Measurements from ENCODE around the gene SLK.

DNA sequence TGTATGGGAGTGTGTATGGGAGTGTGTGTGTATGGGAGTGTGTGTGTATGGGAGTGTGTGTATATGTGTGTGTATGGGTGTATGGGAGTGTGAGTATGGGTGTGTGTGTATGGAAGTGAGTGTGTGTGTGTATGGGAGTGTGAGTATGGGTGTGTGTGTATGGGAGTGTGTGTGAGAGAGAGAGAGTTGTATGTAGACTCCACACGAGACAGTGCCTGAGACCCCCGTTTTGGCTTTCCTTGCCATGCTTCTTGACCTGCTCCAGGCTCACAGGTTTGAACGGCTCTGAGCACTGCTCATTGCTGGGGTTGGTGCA is 69.1 kb downstream of the SLK start:
- TF ChIP-seq, protein P1, sequence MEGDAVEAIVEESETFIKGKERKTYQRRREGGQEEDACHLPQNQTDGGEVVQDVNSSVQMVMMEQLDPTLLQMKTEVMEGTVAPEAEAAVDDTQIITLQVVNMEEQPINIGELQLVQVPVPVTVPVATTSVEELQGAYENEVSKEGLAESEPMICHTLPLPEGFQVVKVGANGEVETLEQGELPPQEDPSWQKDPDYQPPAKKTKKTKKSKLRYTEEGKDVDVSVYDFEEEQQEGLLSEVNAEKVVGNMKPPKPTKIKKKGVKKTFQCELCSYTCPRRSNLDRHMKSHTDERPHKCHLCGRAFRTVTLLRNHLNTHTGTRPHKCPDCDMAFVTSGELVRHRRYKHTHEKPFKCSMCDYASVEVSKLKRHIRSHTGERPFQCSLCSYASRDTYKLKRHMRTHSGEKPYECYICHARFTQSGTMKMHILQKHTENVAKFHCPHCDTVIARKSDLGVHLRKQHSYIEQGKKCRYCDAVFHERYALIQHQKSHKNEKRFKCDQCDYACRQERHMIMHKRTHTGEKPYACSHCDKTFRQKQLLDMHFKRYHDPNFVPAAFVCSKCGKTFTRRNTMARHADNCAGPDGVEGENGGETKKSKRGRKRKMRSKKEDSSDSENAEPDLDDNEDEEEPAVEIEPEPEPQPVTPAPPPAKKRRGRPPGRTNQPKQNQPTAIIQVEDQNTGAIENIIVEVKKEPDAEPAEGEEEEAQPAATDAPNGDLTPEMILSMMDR (IDR thresholded peaks at IDR 0.05), result no peak
- TF ChIP-seq POLR2A (IDR thresholded peaks at IDR 0.05), result no peak
